Activated CD4-positive, alpha-beta memory T cell treated with anti-CD3 and anti-CD28 coated beads, Interleukin-2, amount 10 ng/mL, durations not matched to agents 7 days and 5 days (primary cell): ENCODE data around the gene PKM. TPM values are rescaled to one million over a fixed set of nuclear protein-coding genes. Genes with fewer than 3 reads are reported as not detected.
A peak's percentile ranks its signal among the peaks of the same experiment; 100 is the strongest.

Experiments used
- CTCF ChIA-PET: fragments of 350-600 bp; sonication (Branson Sonifier 250); formaldehyde crosslinking; loops from one replicate; lab custom pipeline; 2021; ENCODE audit warnings: antibody characterized with exemption, inconsistent platforms; lab: Charles Lee
- POLR2A ChIA-PET: fragments of 350-600 bp; sonication (Branson Sonifier 250); formaldehyde crosslinking; loops from one replicate; lab custom pipeline; 2021; ENCODE audit warnings: antibody characterized with exemption; lab: Charles Lee
- DNase-seq: peaks from one replicate; pipeline ENCODE4 v3.0.0-alpha.2; 2020
- H3K27ac Mint-ChIP-seq: one replicate; pipeline ENCODE4 v1.8.0; 2021; ENCODE audit warnings: mild to moderate bottlenecking, mixed read lengths
- H3K27me3 Mint-ChIP-seq: one replicate; pipeline ENCODE4 v1.8.0; 2021; ENCODE audit warnings: mixed read lengths
- H3K36me3 Mint-ChIP-seq: one replicate; pipeline ENCODE4 v1.8.0; 2021; ENCODE audit warnings: low read depth, mixed read lengths
- H3K4me1 Mint-ChIP-seq: one replicate; pipeline ENCODE4 v1.8.0; 2021; ENCODE audit warnings: mixed read lengths
- H3K4me3 Mint-ChIP-seq: one replicate; pipeline ENCODE4 v1.8.0; 2021; ENCODE audit warnings: mild to moderate bottlenecking, mixed read lengths
- H3K9me3 Mint-ChIP-seq: one replicate; pipeline ENCODE4 v1.8.0; 2021; ENCODE audit warnings: mixed read lengths
- total RNA-seq, 2 experiments: library from RNA; stranded (reverse); gene quantifications; one replicate each; pipeline ENCODE4 v1.2.3, GENCODE V29; 2021

PKM gene
- total RNA-seq, 2 experiments from 2014 or later, result 1,064 to 1,081 TPM

DNA sequence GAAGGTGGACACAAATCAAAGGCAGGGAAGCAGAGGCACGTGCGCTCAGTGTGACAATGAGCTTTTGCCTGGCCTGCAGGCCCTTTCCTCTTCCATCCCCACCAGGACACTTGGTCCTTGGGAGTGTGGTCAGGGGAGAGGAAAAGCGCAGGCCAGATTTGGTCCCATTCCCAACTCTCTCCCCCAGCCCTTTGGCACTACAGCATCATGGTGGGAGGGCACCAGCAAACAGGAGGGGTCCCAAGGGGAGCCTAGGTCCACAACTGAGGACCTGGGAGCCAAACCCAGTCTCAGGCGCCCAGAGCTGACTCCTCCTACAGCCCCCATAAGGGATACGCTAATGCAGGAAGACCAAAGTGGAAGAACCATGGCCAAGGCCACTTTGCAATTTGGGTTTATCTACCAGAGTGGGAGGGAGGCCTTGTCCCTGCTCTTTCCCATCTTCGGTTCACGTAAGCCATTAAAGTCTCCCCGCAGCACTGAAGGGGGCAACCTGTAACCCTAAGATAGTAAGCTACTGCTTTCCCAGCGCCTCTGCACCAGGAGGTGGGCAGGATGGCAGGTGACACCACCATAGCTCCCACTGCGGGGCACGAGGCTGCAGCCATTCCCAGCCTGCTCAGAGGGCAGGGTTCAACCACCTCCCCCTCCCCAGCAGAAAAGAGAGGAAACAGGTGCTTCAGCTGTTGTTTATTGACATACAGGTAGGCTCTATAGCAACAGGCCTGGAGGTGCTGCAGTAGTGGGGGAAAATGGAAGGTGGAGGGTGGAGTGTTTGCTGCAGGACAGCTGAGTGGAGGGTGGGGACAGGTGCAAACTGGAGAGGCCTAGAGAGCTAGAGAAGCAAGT lies 32.4 kb downstream of the PKM start:
- Mint-ChIP-seq H3K4me1 (peaks cover 17% of the 10 kb centered on the region), H3K4me3 (no peak overlapping the region), H3K27ac (no peak overlapping the region), H3K36me3 (peaks cover 53% of the 10 kb centered on the region), H3K9me3 (no peaks in the 10 kb centered on the region), H3K27me3 (peaks cover 16% of the 10 kb centered on the region)
- ChIA-PET POLR2A (interaction anchor here (0.8 to 5.6 kb wide), 6 partner anchors 10 to 177 kb away, joined by 3 to 61 read pairs (median 4); partner anchors contain the start of genes HEXA and PKM), CTCF (interaction anchor here (0.8 to 5.2 kb wide), 8 partner anchors 10 to 401 kb away, joined by 3 to 28 read pairs (median 5); partner anchors contain the start of genes MYO9A and SENP8)
- no peak for DNase-seq

DNA sequence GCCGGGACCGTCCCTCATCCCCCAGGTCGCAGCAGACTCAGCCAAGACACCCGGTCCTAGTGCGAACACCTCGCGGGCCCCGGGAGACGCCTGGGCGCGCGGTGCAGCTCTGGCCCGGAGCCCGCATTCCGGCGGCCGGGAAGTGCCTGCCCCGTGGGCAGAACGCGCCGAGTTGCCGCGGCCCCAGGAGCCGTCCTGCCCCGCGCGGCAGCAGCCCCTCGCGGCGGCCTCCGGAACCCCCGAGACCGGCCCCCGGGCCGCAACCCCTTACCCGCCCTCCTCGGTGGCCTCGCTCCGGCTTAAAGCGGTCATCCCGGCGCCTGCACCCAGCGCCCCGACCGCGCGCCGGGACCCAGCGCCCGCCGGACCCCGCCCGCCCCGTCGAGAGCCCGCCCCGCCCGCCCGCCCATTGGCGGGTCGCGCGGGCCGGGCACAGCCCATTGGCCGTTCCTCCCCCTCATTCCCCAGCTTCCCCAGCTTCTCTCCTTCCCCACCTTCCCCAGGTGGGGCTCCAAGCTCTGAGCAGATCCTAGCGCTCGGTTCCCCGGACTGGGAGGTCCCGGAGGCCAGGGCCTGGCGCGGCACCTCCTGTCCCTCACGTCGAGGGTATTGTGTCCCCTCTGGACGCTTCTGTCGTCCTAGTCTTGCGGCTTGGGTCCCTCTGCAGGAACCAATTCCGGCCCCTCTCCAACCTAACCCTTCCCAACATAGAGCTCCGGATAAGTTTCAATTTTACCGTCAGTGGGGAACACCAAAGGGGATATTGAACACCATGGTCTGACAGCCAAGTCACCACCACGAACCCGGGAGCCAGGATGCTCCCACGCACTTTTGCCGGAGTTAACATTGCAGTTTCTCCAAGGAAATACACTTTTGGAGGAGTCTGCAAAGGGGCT lies 33.3 kb downstream of the PKM start, which contains the start of gene GRAMD2A:
Gene GRAMD2A (minus strand): TSS at position 328 of the 896 bp plus-strand sequence.
- H3K27me3 Mint-ChIP-seq, result peaks cover 17% of the 10 kb centered on the region

DNA sequence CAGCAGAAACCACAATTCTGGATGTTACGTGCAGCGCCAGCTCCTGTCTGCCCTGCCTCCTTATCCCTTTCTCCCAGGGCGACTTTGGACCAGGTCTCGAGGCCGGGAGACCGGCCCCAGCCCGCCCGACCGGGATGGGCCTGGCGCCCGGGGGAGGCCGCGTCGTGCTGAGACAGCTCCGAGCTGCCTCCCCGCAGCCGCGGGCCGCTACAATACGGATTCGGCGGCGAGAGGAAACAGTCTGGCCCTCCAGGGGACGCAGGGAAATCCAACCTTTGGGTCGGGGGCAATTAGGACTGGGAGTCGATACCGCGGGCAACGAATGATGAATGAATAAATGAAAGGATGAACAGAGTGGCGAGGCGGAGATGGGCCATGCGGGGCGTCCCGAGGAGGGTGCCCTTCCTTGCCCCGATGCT lies 33.9 kb downstream of the PKM start:
- no peak overlapping the region for H3K27ac Mint-ChIP-seq
- peaks cover 38% of the 10 kb centered on the region for H3K36me3 Mint-ChIP-seq
- no peak overlapping the region for H3K4me3 Mint-ChIP-seq
- CTCF ChIA-PET, result interaction anchor here (0.6 to 5.2 kb wide), 2 partner anchors 31 to 453 kb away, joined by 5 to 28 read pairs; no protein-coding TSS in a partner anchor
- DNase-seq, result no peak
- peaks cover 11% of the 10 kb centered on the region for H3K4me1 Mint-ChIP-seq
- peaks cover 21% of the 10 kb centered on the region for H3K27me3 Mint-ChIP-seq
- H3K9me3 Mint-ChIP-seq, result no peaks in the 10 kb centered on the region
- POLR2A ChIA-PET, result interaction anchor here (1.1 to 5.6 kb wide), 3 partner anchors 31 to 277 kb away, joined by 3 to 61 read pairs (median 8); partner anchors contain the start of genes ARIH1 and PKM

More for the DNA sequence above, 33.3 kb downstream of the PKM start, which contains the start of gene GRAMD2A:
- Mint-ChIP-seq H3K27ac (no peak within 1 kb of the TSS), H3K36me3 (peaks cover 44% of the 10 kb centered on the region), H3K4me3 (peak within 1 kb of the TSS; percentile 46), H3K4me1 (peaks cover 11% of the 10 kb centered on the region), H3K9me3 (no peaks in the 10 kb centered on the region)
- ChIA-PET POLR2A (interaction anchor here (0.8 to 5.6 kb wide), 5 partner anchors 9 to 276 kb away, joined by 3 to 61 read pairs (median 4); partner anchors contain the start of genes ARIH1, HEXA and PKM), CTCF (interaction anchor here (0.6 to 5.2 kb wide), 6 partner anchors 9 to 454 kb away, joined by 3 to 28 read pairs (median 4); no protein-coding TSS in a partner anchor)
- DNase-seq, result peak; percentile 26

DNA sequence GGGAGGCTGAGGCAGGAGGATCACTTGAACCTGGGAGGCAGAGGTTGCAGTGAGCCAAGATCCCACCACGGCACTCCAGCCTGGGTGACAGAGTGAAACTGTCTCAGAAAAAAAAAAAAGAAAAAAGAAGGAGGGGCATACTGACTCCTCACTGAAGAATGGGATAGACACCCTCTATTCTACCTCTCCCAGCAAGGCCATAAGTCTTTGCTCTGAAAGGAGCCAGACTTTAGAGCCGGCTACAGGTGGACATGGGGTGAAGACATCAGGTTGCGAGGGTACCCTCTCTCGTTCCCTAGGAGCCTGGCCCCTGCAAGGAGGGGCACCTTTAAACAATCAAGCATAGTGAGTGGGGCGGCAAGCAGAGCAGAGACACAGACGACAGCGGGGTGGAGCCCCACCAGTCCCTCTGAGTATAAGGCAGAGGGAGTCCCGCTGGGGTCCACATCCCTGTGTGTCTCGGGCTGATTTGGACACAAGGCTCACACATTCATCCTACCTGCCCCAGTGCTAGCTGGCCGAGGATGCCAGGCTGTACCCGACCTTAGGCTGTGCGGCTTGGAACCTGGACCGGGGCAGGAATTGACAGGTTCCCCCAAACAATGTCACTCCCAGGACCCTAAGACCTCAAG lies 34.5 kb downstream of the PKM start:
- Mint-ChIP-seq H3K4me1 (peaks cover 11% of the 10 kb centered on the region), H3K9me3 (no peaks in the 10 kb centered on the region), H3K4me3 (no peak overlapping the region), H3K36me3 (peaks cover 34% of the 10 kb centered on the region), H3K27ac (no peak overlapping the region), H3K27me3 (peaks cover 24% of the 10 kb centered on the region)
- ChIA-PET CTCF (interaction anchor here (0.6 to 5.2 kb wide), 2 partner anchors 32 to 453 kb away, joined by 5 to 28 read pairs; no protein-coding TSS in a partner anchor), POLR2A (interaction anchor here (1.1 to 5.6 kb wide), 3 partner anchors 32 to 277 kb away, joined by 3 to 61 read pairs (median 8); partner anchors contain the start of genes ARIH1 and PKM)
- DNase-seq, result no peak

DNA sequence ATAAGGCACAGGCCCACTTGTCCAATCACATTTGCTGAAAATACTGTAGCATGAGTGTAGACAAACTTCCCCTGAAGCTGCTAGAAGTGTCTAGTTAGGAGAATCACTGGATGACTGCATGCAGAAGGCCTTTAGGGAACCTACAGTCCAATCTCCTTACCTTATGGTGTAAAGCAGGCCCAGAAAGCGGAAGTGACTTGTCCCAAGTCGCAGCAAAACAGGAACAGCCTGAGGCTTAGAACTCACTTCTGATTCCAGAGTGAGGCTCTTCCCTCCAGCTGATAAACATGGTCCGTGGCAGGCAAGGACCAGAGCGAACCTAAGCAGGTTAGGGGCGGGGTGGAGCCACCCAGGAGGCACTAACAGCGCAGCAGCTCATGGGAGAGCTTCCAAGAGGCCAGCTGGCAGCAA lies 35.9 kb downstream of the PKM start:
- H3K4me3 Mint-ChIP-seq, result no peak overlapping the region
- H3K4me1 Mint-ChIP-seq, result peaks cover 10% of the 10 kb centered on the region
- no peaks in the 10 kb centered on the region for H3K9me3 Mint-ChIP-seq
- DNase-seq, result no peak
- peaks cover 24% of the 10 kb centered on the region for H3K36me3 Mint-ChIP-seq
- peaks cover 30% of the 10 kb centered on the region for H3K27me3 Mint-ChIP-seq
- ChIA-PET CTCF (no interaction called here), POLR2A (interaction anchor here (0.9 kb wide), 1 partner anchor 37 kb away, joined by 5 read pairs; the partner anchor contains the start of gene PKM)
- H3K27ac Mint-ChIP-seq, result no peak overlapping the region

DNA sequence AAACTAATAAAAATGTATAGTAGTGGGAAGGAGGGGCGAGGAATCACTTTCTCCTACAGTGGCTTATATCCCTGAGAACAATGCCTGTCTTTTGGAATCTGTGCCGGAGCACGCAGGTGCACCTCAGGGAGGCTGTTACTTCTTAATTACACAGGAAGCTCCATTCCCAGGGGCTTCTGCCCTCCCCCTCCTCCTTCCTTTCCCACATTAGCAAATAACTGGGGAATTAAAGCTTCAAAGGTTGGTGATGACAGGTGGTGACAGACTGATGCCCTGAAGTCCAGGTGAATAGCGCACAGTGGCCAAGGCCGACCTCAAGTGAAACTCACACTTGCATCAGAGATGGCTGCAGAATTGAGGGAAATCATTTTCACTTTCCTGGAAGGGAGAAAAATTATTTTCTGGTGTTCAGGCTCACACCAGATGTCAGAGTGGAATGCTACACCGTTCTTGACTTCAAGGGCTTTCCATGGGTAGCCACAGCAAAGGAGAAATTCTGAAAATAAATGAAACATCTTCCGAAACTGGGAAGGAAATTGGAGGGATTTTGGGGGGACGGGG lies 37.1 kb downstream of the PKM start:
- peaks cover 10% of the 10 kb centered on the region for H3K4me1 Mint-ChIP-seq
- ChIA-PET POLR2A (no interaction called here), CTCF (no interaction called here)
- peaks cover 12% of the 10 kb centered on the region for H3K36me3 Mint-ChIP-seq
- DNase-seq, result no peak
- no peak overlapping the region for H3K4me3 Mint-ChIP-seq
- peaks cover 30% of the 10 kb centered on the region for H3K27me3 Mint-ChIP-seq
- no peaks in the 10 kb centered on the region for H3K9me3 Mint-ChIP-seq
- no peak overlapping the region for H3K27ac Mint-ChIP-seq

DNA sequence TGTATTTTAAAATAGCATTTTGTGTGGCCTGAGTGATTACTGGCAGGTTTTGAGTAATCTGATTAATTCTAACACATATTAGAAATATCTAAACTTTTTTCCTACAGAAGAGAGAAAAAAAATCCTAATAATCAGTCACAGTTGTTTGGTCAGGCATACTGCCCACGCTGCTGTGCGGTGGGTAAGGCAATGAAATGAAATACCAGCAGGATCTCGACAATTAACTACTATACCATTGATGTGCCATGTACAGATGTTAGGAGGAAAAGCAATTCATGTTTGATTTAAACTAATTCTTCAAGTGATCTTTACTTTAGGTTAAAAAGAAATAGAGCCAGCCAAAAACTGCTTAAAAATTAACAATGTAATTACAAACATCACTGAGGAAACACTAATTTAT lies 38.6 kb downstream of the PKM start:
- Mint-ChIP-seq H3K4me1 (no peaks in the 10 kb centered on the region), H3K27me3 (peaks cover 30% of the 10 kb centered on the region), H3K36me3 (no peaks in the 10 kb centered on the region), H3K4me3 (no peak overlapping the region), H3K27ac (no peak overlapping the region), H3K9me3 (no peaks in the 10 kb centered on the region)
- CTCF ChIA-PET, result no interaction called here
- no peak for DNase-seq
- POLR2A ChIA-PET, result no interaction called here

DNA sequence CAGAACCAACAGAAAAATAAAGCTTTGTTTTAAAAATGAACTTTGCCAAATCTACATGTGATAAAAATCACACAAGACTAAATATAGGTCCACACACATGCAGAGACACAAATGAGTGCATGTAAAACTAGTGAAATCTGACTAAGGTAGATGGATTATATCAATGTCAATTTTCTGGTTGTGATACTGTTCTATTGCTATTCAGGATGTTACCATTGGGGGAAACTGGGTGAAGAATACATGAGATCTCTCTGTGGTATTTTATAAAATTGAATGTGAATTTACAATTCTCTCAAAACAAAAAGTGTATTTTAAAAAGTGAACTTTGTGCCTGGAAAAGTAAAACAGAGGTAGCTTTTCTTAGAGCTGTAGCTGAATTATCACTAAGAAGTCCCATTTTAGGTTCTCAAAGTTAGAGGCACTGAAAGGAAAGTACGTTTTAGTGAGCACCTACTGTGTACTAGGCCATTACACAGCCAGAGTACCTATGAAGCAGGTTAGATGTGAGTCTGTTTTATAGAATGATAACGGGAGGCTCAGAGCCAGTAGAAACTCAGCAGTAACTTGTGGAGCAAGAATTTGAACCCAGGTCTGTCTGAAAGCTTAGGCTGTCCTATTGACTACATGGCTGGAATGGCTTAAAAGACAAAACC lies 41.6 kb downstream of the PKM start:
- POLR2A ChIA-PET, result interaction anchor here (0.8 to 1.1 kb wide), 2 partner anchors 9 to 1390 kb away, joined by 3 to 4 read pairs; partner anchors contain the start of gene GRAMD2A
- Mint-ChIP-seq H3K27me3 (peaks cover 27% of the 10 kb centered on the region), H3K36me3 (no peaks in the 10 kb centered on the region), H3K4me3 (no peak overlapping the region), H3K27ac (no peak overlapping the region), H3K9me3 (no peaks in the 10 kb centered on the region), H3K4me1 (no peaks in the 10 kb centered on the region)
- no peak for DNase-seq
- CTCF ChIA-PET, result interaction anchor here (1.6 kb wide), 1 partner anchor 9 kb away, joined by 6 read pairs; the partner anchor contains the start of gene GRAMD2A

DNA sequence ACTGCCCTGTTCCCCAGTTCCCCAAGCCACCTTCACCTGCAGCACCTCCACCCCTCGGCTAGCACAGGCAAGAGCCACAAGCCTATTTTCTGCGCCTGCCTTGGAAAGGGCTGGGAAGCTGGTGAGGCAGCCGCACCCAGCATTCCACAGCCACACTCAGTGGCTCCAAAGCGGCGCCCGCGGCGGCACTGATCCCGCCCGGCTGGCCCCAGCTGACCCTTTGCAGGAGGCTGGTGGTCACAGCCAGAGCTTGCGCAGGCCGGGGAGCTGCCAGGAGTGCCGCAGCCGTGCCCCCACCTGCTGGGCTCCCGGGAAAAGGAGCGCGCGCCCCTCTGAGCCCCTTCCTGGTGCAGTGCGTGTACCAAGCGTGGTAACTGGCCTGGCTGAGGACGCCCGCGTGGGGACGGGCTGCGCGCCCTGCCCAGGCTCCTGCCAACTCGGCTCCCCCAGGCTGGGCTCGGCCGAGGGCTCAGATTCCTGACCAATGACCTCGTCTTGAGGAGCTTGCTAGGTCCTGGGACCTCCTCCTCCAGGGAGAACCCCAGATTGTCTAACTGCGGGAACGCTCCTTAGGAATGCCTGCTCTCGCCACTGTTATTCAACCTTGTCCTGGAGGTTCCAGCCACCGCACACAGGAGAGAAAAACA lies 46.7 kb downstream of the PKM start:
- DNase-seq, result no peak
- H3K36me3 Mint-ChIP-seq, result no peaks in the 10 kb centered on the region
- no peak overlapping the region for H3K4me3 Mint-ChIP-seq
- no peaks in the 10 kb centered on the region for H3K4me1 Mint-ChIP-seq
- H3K27me3 Mint-ChIP-seq, result peaks cover 38% of the 10 kb centered on the region
- CTCF ChIA-PET, result no interaction called here
- H3K9me3 Mint-ChIP-seq, result no peaks in the 10 kb centered on the region
- POLR2A ChIA-PET, result no interaction called here
- no peak overlapping the region for H3K27ac Mint-ChIP-seq

DNA sequence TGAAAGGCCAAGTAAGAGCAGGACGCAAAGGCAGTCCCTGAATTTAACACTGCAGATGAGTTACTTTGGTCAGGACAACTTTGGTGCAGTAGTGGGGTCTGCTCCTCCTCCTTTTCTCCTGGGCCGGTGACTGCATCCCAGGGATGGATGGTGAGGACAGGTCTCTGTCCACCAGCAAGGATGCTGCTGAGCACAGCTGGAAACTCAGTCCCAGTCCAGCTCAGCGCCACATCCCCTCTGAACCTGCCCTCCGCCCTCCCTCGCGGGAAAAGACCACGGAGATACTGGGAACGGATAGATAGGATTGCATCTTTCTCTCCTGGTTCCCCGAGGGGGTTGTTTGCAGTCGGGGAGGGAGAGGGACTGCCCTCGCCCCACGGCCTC lies 47.2 kb downstream of the PKM start:
- Mint-ChIP-seq H3K9me3 (no peaks in the 10 kb centered on the region), H3K36me3 (no peaks in the 10 kb centered on the region), H3K27ac (no peak overlapping the region), H3K4me3 (no peak overlapping the region), H3K4me1 (no peaks in the 10 kb centered on the region), H3K27me3 (peaks cover 38% of the 10 kb centered on the region)
- no peak for DNase-seq
- POLR2A ChIA-PET, result no interaction called here
- CTCF ChIA-PET, result no interaction called here

DNA sequence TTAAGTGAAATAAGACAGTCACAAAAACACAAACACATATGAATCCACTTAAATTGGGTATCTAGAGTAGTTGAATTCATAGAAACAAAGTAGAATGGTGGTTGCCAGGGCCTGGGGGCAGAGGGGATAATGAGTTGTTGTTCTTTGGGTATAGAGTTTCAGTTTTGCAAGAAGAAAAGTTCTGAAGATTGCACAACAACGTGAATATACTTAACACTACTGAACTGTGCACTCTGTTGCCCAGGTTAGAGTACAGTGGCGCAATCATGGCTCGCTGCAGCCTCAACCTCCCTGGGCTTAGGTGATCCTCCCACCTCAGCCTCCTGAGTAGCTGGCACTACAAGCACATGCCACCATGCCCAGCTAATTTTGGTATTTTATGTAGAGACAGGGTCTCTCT lies 48.3 kb downstream of the PKM start:
- H3K4me3 Mint-ChIP-seq, result no peak overlapping the region
- no peak overlapping the region for H3K27ac Mint-ChIP-seq
- H3K9me3 Mint-ChIP-seq, result no peaks in the 10 kb centered on the region
- CTCF ChIA-PET, result no interaction called here
- POLR2A ChIA-PET, result no interaction called here
- DNase-seq, result no peak
- H3K36me3 Mint-ChIP-seq, result no peaks in the 10 kb centered on the region
- H3K27me3 Mint-ChIP-seq, result peaks cover 33% of the 10 kb centered on the region
- no peaks in the 10 kb centered on the region for H3K4me1 Mint-ChIP-seq
